ENCODE results near the gene JUND.

DNA sequence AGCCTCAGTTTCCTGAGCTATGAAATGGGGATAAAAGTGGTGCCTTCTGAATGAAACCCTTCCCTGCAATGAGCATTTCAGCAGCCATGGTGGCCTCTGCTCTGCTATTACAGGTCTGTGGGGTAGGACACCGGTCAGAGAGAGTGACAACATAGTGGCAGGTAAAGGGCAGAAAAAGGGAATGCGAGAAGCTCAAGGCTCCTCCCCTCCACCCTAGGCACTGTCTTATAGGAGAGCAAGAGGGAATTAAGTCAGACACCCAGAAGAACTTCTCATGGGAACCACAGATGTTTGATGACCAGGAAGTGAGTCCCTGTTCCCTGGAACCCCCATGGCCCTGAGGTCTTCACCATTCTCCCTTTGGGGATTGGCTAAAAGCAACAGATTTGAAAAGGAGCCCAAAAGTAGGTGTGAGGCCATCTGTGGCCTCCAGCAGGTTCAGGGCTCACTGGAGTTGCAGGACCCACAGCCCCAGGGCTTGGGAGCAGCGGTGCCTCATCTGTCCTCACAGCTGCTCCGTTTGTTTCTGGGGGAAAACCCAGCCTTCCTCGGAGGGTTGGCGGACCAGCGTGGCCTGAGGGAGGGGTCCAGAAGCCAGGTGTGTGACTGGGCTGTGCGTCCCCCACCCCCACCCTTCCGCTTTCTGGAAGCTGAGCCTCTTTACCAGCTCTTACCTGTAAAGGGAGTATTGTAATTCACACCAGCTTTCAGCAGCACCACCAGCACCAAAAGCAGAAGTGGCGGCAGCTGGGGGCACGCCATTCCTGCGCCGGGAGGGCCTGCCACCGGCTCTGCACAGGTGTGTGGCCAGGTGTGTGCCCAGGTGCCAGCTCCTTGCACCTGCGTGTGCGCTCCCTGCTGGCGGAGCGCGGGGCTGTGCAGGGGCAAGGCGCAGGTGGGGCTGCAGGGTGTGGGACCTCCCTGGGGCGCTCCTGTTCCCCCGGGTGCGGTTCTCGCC, 26.6 kb downstream of the JUND start:
- no peak for TF ChIP-seq CTCF (IDR thresholded peaks at IDR 0.05)
- no peak for TF ChIP-seq POLR2A (IDR thresholded peaks at IDR 0.05)

All from uterus (tissue), 2 donors.